ENCODE results near the gene WDR33. TPM values are rescaled to one million over a fixed set of nuclear protein-coding genes. Genes with fewer than 3 reads are reported as not detected.

Gene WDR33
- total RNA-seq, 2 donors from 2014 or later = 16.1 to 16.8 TPM

DNA sequence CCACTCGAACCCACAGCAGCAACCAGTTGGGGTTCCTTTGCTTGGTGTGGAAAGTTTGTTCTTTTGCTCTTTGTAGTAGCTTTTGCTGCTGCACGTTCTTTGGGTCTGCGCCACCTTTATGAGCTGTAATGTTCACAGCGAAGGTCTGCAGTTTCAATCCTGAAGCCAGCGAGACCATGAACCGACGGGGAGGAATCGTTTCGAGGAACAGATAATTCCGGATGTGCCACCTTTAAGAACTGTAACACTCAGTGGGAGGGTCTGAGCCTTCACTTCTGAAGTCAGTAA, 150.7 kb downstream of the WDR33 start:
- Histone ChIP-seq H3K27ac (peak overlapping the region; percentile 82 to 88), H3K27me3 (no peaks in the 10 kb centered on the region), H3K36me3 (peaks cover 33% of the 10 kb centered on the region), H3K4me1 (peaks cover 0 to 97% of the 10 kb centered on the region in 2 donors), H3K9me3 (no peaks in the 10 kb centered on the region), H3K4me3 (no peak overlapping the region)
- no peak for DNase-seq (ENCODE audit: low spot score)
- TF ChIP-seq, protein P1, sequence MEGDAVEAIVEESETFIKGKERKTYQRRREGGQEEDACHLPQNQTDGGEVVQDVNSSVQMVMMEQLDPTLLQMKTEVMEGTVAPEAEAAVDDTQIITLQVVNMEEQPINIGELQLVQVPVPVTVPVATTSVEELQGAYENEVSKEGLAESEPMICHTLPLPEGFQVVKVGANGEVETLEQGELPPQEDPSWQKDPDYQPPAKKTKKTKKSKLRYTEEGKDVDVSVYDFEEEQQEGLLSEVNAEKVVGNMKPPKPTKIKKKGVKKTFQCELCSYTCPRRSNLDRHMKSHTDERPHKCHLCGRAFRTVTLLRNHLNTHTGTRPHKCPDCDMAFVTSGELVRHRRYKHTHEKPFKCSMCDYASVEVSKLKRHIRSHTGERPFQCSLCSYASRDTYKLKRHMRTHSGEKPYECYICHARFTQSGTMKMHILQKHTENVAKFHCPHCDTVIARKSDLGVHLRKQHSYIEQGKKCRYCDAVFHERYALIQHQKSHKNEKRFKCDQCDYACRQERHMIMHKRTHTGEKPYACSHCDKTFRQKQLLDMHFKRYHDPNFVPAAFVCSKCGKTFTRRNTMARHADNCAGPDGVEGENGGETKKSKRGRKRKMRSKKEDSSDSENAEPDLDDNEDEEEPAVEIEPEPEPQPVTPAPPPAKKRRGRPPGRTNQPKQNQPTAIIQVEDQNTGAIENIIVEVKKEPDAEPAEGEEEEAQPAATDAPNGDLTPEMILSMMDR (IDR thresholded peaks at IDR 0.05) = no peak

DNA sequence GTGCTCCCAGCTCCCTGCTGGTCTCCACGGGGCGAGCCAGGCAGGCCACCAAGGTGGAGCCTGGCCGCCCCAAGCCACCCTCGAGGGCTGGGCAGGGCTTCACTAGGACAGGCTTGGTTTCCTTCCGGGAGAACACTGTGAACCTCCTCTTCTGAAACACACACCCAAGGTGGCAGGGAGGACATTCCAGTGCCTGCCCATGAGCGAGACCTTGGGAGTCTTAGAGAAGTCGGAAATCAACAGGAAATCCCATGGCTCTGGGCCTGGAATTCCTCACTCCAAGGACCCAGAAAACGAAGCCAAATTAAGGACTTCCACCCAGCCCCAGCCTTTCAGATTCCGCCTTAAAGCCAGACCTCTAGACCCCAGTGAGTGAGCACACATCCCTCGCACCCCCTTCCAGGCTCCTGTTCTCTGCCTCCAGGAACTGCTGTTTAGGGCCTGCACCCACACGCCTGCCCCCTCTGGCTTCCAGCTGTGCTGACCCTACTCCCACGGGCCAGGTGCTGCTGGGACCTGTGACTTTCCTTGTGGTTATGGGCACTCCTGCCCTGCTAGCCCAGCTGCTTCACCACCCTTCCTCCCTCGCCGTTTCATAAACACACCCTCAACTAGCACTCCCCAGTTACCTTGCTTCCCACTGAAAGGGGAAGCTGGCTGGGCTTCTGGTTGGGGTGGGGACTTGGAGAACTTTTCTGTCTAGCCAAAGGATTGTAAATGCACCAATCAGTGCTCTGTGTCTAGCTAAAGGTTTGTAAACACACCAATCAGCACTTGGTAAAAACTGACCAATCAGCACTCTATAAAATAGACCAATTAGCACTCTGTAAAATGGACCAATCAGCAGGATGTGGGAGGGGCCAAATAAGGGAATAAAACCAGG, 151.3 kb downstream of the WDR33 start:
- peak overlapping the region; percentile 82 to 88 for H3K27ac ChIP-seq

DNA sequence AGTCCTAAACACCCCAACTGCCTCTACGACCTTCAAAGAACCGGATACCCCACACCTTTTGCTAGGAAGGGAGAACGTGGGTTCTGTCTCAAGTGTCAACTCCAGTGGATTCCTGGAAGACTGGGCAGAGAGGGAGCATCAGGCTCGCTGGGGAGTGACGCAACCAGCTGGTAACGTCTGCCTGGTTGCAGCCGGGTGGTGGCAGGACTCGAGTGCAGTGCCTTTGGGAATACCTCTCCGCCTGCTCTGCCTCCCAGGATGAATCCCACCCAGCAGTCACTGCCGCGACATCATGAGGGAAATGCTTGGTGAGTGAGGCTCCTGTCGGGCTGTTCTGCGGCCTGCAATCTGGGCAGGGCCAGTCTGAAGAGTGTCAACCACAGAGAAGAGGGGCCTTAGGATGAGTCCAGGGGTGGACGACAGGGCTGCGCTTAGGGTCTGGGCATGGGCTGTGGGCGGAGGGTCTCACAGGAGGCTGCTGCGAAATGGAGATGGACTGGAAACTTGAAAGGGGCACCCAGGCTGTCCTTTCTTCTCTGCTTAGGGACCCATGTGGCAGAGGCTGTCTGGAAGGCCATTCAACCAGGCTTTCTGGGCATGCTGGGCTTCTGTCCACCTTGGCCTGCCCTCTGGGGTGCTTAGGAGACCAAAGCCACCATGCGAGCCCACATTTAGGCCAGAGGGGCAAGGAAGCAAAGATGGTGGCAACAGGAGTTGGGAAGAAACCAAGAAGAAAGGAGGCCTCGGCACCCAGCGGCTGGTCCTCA, 152.1 kb downstream of the WDR33 start:
- Histone ChIP-seq H3K27me3 (no peaks in the 10 kb centered on the region), H3K36me3 (peaks cover 47% of the 10 kb centered on the region), H3K9me3 (no peaks in the 10 kb centered on the region), H3K4me3 (no peak overlapping the region), H3K4me1 (peaks cover 0 to 97% of the 10 kb centered on the region in 2 donors), H3K27ac (peak overlapping the region; percentile 82 to 88)
- no peak for DNase-seq (ENCODE audit: low spot score)
- TF ChIP-seq, protein P1 (IDR thresholded peaks at IDR 0.05) = no peak

More for the DNA sequence above, 151.3 kb downstream of the WDR33 start:
- TF ChIP-seq, protein P1 (IDR thresholded peaks at IDR 0.05) = no peak
- H3K36me3 ChIP-seq = peaks cover 39% of the 10 kb centered on the region
- H3K4me1 ChIP-seq = peaks cover 0 to 97% of the 10 kb centered on the region in 2 donors
- DNase-seq (ENCODE audit: low spot score) = peak; percentile 85
- H3K9me3 ChIP-seq = no peaks in the 10 kb centered on the region
- H3K4me3 ChIP-seq = peak overlapping the region in 1 of 2 donors; percentile 5
- no peaks in the 10 kb centered on the region for H3K27me3 ChIP-seq

DNA sequence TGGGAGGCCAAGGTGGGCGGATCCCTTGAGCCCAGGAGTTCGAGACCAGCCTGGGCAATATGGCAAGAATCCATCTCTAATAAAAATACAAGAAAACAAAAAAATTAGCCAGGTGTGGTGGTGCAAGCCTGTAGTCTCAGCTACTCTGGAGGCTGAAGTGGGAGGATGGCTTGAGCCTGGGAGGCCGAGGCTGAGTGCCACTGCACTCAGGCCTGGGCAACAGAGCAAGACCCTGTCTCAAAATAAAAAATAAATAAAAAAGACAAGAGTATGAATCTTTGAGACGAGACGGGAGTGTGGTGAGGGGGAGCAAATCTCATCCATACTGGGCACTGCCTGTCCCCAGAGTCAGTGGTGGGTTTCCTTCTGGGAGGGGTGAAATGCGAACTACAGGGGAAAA, 152.8 kb downstream of the WDR33 start:
- Histone ChIP-seq H3K9me3 (no peaks in the 10 kb centered on the region), H3K27me3 (no peaks in the 10 kb centered on the region), H3K4me1 (peaks cover 0 to 97% of the 10 kb centered on the region in 2 donors), H3K27ac (peak overlapping the region; percentile 82 to 88), H3K4me3 (no peak overlapping the region), H3K36me3 (peaks cover 54% of the 10 kb centered on the region)
- DNase-seq (ENCODE audit: low spot score) = no peak
- TF ChIP-seq, protein P1 (IDR thresholded peaks at IDR 0.05) = no peak

DNA sequence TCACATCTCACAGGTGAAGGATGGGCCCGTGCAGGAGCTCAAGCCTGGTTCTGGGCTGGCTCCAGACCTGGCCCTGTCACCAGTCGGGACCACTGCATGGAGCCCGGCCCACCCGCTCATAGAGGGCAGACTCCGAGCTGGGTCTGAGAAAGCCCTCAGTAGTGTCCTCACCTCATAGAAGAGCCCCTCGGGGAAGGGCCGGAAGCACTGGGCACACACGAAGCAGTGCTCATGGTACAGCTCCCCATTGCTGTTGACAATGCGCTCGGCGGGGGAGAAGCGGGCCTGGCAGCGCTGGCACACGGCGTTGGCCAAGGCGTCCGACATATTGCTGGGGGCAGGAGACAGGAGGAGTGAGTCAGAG, 153.8 kb downstream of the WDR33 start:
- Histone ChIP-seq H3K36me3 (peaks cover 63% of the 10 kb centered on the region), H3K4me3 (no peak overlapping the region), H3K27ac (peak overlapping the region; percentile 82 to 88), H3K9me3 (no peaks in the 10 kb centered on the region), H3K27me3 (no peaks in the 10 kb centered on the region), H3K4me1 (peaks cover 0 to 98% of the 10 kb centered on the region in 2 donors)
- DNase-seq (ENCODE audit: low spot score) = no peak
- TF ChIP-seq, protein P1 (IDR thresholded peaks at IDR 0.05) = no peak

Measured in right atrium auricular region (tissue), 2 donors.